NB4 (cell line): Measurements from ENCODE around the gene DHX57.
"Not testable (repeated sequence)": the region's sequence is repeated elsewhere in the genome, so short reads cannot be mapped to it uniquely, and the experiment has no call there.

Source experiments
- DNase-seq: peaks from one replicate; pipeline ENCODE4 v3.0.0; 2010; ENCODE audit warnings: low read depth
- H3K4me3 ChIP-seq: one replicate; pipeline ENCODE4 v1.5.1; 2011; ENCODE audit warnings: mild to moderate bottlenecking, low read depth, low read length, moderate library complexity
- CTCF ChIP-seq: IDR thresholded peaks from one replicate; pipeline ENCODE4 v1.5.1; 2012; ENCODE audit warnings: low read depth, low read length
- MAX ChIP-seq: IDR thresholded peaks from 2 replicates; pipeline ENCODE4 v1.6.1; 2011; ENCODE audit warnings: low read depth, low read length
- MYC ChIP-seq: IDR thresholded peaks from 2 replicates; pipeline ENCODE4 v1.6.1; 2011; ENCODE audit warnings: low read depth, low read length
- POLR2A ChIP-seq: IDR thresholded peaks from 2 replicates; pipeline ENCODE4 v1.6.1; 2011; ENCODE audit warnings: mild to moderate bottlenecking; ENCODE audit not compliant: insufficient read length; ENCODE audit errors: extremely low read depth

Gene DHX57

GRCh38 chr2:38765551-38765950 is 110.2 kb downstream of the DHX57 start:
- TF ChIP-seq MYC (no peak), MAX (no peak), POLR2A (no peak), CTCF (no peak)
- DNase-seq, result no peak
- H3K4me3 ChIP-seq, result no peak overlapping the region

GRCh38 chr2:38765149-38765548 is 110.6 kb downstream of the DHX57 start:
- DNase-seq, result no peak
- TF ChIP-seq MAX (no peak), CTCF (no peak), MYC (no peak), POLR2A (no peak)
- H3K4me3 ChIP-seq, result no peak overlapping the region

- TF ChIP-seq MYC (no peak), CTCF (no peak)
- no peak overlapping the region for H3K4me3 ChIP-seq
- no peak for DNase-seq
Measured at GRCh38 chr2:38763728-38764127, 112.0 kb downstream of the DHX57 start.

- no peak for DNase-seq
- H3K4me3 ChIP-seq, result no peak overlapping the region
- no peak for TF ChIP-seq POLR2A
- TF ChIP-seq CTCF, result no peak
- no peak for TF ChIP-seq MAX
- TF ChIP-seq MYC, result no peak
Measured at GRCh38 chr2:38763228-38763627, 112.5 kb downstream of the DHX57 start.

- H3K4me3 ChIP-seq, DNase-seq: not testable (repeated sequence)
Measured at GRCh38 chr2:38755891-38756290, 119.8 kb downstream of the DHX57 start.

- TF ChIP-seq MAX (no peak), CTCF (no peak), POLR2A (no peak), MYC (no peak)
- peak overlapping the region; percentile 42 for H3K4me3 ChIP-seq
- DNase-seq, result no peak
Measured at GRCh38 chr2:38754506-38754905, 121.2 kb downstream of the DHX57 start.

GRCh38 chr2:38754049-38754448 is 121.7 kb downstream of the DHX57 start:
- no peak for TF ChIP-seq POLR2A
- no peak for TF ChIP-seq CTCF
- TF ChIP-seq MAX, result no peak
- no peak for TF ChIP-seq MYC
- DNase-seq, result no peak
- peak overlapping the region; percentile 42 for H3K4me3 ChIP-seq
